HL-60 (cell line): ENCODE results near the gene SCAANT1.

Source experiments
- CTCF ChIP-seq: IDR thresholded peaks from one replicate; pipeline ENCODE4 v1.5.1; 2011; ENCODE audit warnings: low read length, control low read depth, inconsistent platforms; ENCODE audit not compliant: insufficient read depth
- POLR2AphosphoS5 ChIP-seq: IDR thresholded peaks from 2 replicates; pipeline ENCODE4 v1.6.1; 2012; ENCODE audit warnings: low read depth
- SPI1 ChIP-seq: IDR thresholded peaks from 2 replicates; pipeline ENCODE4 v1.6.1; 2012; ENCODE audit warnings: low read depth, mild to moderate bottlenecking, borderline replicate concordance

GRCh38 chr3:63892773-63893352 lies 19.3 kb downstream of the SCAANT1 start:
- no peak for TF ChIP-seq SPI1
- no peak for TF ChIP-seq CTCF
- no peak for TF ChIP-seq POLR2AphosphoS5
